Stimulated activated memory B cell treated with anti-CD40 and anti-IgM and Interleukin-4, amounts not matched to agents 10 μg/mL and 1 μg/mL and 100 μg/mL, for 72 hours (primary cell): ENCODE data around the gene PTPRR.
"Not testable (repeated sequence)": the region's sequence is repeated elsewhere in the genome, so short reads cannot be mapped to it uniquely, and the experiment has no call there.

Experiments used
- ATAC-seq: fragments of 150-1000 bp; cut with Tn5 transposase; 2 replicates; pipeline ENCODE4 v1.10.0; 2021
- H3K27ac Mint-ChIP-seq: one replicate; pipeline ENCODE4 v1.8.0; 2022; ENCODE audit warnings: mild to moderate bottlenecking, mixed read lengths
- H3K27me3 Mint-ChIP-seq: one replicate; pipeline ENCODE4 v1.8.0; 2022; ENCODE audit warnings: mixed read lengths
- H3K36me3 Mint-ChIP-seq: one replicate; pipeline ENCODE4 v1.8.0; 2022; ENCODE audit warnings: mixed read lengths
- H3K4me1 Mint-ChIP-seq: one replicate; pipeline ENCODE4 v1.8.0; 2022; ENCODE audit warnings: mixed read lengths
- H3K4me3 Mint-ChIP-seq: one replicate; pipeline ENCODE4 v1.8.0; 2022; ENCODE audit warnings: mild to moderate bottlenecking, moderate library complexity, mixed read lengths
- H3K9me3 Mint-ChIP-seq: one replicate; pipeline ENCODE4 v1.8.0; 2022; ENCODE audit warnings: mixed read lengths

The PTPRR gene

DNA sequence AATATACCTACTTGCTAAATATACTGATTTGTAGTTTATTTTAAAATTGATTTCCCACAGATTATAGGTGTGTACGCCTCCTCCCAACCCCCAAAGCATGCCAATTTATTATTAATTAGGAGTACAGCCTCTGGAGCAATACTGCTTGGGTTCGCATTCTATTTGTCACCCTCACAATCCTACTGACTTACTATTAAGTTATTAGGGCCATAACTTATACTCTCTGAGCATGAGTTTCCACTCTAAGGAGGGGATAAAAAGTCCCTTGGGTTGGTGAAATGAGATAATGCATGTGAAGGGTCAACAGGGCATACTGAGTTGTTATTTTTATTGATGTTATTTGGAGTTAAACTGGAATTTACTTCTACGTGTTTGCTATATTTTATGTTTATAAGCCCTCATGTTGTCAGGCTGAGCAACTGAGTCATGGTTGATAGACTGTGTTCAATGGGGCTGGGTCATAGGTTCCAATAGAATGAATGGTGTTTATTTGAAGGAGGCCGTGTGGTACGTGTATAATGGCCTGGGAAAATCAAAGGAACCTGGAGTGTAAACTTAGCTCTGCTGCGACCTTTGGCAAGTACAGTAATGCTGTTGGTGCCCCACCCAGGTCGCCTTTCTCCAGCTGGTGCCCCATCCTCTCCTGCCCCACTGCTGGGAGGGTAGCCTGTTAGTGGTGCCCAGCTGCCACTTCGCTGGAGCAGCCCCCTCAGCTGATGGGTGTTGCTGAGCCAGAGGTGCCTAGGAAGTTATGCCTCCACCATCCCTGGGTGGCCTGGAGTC lies 184.0 kb downstream of the PTPRR start:
- Mint-ChIP-seq H3K4me1 (no peaks in the 10 kb centered on the region), H3K27me3 (peaks cover 29% of the 10 kb centered on the region), H3K27ac (no peak overlapping the region), H3K9me3 (peaks cover 6% of the 10 kb centered on the region), H3K36me3 (no peaks in the 10 kb centered on the region), H3K4me3 (no peak overlapping the region)
- ATAC-seq = peak; percentile 34

DNA sequence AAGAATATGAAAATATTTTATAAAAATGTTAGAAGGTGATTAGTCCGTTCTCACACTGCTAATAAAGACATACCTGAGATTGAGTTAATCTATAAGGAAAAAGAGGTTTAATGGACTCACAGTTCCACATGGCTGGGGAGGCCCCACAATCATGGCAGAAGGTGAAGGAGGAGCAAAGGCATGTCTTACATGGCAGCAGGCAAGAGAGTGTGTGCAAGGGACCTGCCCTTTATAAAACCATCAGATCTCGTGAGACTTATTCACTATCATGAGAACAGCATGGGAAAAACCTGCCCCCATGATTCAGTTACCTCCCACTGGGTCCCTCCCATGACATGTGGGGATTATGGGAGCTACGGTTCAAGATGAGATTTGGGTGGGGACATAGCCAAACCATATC lies 185.3 kb downstream of the PTPRR start:
- H3K4me1 Mint-ChIP-seq, H3K36me3 Mint-ChIP-seq, H3K4me3 Mint-ChIP-seq, H3K27ac Mint-ChIP-seq, ATAC-seq, H3K9me3 Mint-ChIP-seq: not testable (repeated sequence)
- H3K27me3 Mint-ChIP-seq = peaks cover 23% of the 10 kb centered on the region

DNA sequence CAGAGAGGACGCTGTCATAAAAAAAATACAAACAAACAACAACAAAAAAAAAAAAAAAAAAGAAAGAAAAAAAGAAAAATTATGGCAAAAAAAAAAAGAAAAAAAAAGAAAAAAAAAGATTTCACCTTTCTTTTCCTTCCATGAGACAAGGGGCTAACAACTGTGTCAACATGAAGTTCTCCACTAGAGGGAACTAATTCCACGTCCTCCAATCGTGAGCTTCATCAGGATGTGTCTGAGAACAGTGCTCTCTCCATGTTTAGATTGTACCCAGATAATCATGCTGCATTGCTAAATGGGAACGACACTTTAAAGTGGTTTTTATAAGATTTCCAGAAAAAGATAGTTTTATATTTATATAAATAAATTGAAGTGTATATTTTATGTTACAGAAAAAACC lies 187.2 kb downstream of the PTPRR start:
- H3K9me3 Mint-ChIP-seq = peaks cover 10% of the 10 kb centered on the region
- ATAC-seq = no peak
- no peak overlapping the region for H3K27ac Mint-ChIP-seq

DNA sequence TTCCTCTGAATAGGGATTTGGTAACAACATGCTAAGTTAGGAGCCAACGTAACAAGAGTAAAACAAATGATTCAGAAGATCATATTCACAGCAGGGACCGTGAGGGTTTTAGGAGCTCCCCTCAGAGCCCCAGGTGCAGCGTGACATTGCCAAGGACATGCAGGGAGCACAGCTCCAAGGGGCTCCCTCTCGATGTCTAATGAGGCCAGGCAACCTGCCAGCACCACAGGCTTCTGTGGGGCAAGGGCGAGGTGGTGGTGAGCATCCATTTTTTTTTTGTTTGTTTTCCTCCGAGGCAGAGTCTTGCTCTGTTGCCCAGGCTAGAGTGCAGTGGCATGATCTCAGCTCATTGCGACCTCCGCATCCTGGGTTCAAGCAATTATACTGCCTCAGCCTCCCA lies 188.3 kb downstream of the PTPRR start:
- Mint-ChIP-seq H3K36me3 (no peaks in the 10 kb centered on the region), H3K9me3 (peaks cover 10% of the 10 kb centered on the region), H3K27ac (no peak overlapping the region), H3K27me3 (peaks cover 18% of the 10 kb centered on the region), H3K4me3 (no peak overlapping the region), H3K4me1 (no peaks in the 10 kb centered on the region)
- no peak for ATAC-seq

More for the DNA sequence above, 187.2 kb downstream of the PTPRR start:
- Mint-ChIP-seq H3K27me3 (peaks cover 23% of the 10 kb centered on the region), H3K4me1 (no peaks in the 10 kb centered on the region), H3K4me3 (no peak overlapping the region), H3K36me3 (no peaks in the 10 kb centered on the region)

DNA sequence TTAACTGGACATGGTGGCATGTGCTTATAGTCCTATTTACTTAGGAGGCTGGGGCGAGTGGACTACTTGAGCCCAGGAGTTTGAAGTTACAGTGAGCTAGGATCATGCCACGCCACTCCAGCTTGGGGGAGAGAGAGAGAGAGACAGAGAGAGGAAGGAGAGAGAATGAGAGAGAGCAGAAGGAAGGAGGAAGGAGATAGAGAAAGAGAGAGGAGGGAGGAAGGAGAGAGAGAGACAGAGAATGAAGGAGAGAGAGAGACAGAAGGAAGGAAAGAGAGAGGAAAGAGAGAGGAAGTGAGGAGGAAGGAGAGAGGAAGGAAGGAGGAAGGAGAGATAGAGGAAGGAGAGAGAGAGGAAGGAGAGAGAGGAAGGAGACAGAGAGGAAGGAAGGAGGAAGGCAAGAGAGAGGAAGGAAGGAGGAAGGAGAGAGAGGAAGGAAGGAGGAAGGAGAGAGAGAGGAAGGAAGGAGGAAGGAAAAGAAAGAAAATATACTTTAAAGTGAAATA lies 189.8 kb downstream of the PTPRR start:
- H3K9me3 Mint-ChIP-seq = peaks cover 7% of the 10 kb centered on the region

DNA sequence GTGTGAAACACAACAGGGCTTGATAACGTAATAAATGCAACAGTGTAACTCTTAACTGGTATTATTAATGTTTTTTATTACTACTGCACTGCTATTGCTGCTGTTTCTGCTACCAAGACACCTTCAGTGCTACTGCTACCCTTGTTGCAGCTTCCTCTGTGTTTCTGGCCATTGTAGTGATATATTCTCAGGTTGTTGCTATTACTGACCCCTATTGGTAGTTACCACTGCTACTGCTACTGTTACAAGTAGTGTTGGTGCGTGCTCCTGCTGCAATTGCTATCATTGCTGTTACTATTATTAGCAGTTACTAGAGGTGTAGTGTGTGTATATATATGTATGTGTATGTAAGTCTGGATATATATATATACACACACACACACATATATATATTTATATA lies 196.1 kb downstream of the PTPRR start:
- H3K27ac Mint-ChIP-seq = no peak overlapping the region

More for the DNA sequence above, 189.8 kb downstream of the PTPRR start:
- no peak for ATAC-seq
- Mint-ChIP-seq H3K4me1 (no peaks in the 10 kb centered on the region), H3K36me3 (no peaks in the 10 kb centered on the region), H3K4me3 (no peak overlapping the region), H3K27me3 (peaks cover 3% of the 10 kb centered on the region), H3K27ac (no peak overlapping the region)

DNA sequence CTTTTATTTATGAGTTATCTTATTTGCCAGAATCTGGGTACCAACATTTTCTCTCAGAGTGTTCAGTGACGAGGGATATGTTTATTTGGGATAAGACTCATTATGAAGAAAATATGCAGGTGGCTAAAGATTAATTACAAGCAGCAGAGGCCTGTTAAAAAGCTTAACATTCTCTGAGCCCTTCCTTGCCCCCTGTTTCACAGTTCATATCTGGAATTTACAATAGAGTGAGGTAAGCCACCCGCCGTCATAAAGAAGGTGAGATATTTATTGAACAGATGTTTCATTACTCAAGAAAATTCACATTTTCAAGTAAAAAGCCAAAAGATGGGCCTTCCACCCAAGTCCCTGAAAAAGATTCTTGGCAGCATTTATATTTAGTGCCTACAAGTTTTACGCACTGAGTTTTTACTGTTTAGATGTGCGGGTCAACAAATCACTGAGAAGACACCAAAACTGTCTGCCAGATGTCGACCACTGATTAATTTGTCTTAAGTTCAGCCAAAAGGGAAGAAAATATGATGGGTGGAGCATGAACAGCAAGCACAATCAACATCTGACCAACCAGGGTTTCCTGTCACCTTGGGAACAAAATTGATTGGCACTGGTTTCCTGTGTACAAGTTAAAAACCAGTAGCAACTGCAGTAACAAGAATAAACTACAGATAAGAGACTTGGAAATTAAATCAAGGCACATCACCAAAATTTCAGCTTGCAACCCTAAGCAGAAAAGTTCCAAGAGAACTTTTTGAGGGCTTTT lies 197.8 kb downstream of the PTPRR start:
- ATAC-seq = no peak
- Mint-ChIP-seq H3K4me3 (no peak overlapping the region), H3K9me3 (no peaks in the 10 kb centered on the region), H3K36me3 (no peaks in the 10 kb centered on the region), H3K27me3 (no peaks in the 10 kb centered on the region), H3K4me1 (peaks cover 6% of the 10 kb centered on the region), H3K27ac (no peak overlapping the region)

More for the DNA sequence above, 196.1 kb downstream of the PTPRR start:
- Mint-ChIP-seq H3K27me3 (no peaks in the 10 kb centered on the region), H3K9me3 (no peaks in the 10 kb centered on the region), H3K4me3 (no peak overlapping the region), H3K36me3 (no peaks in the 10 kb centered on the region), H3K4me1 (peaks cover 6% of the 10 kb centered on the region)
- ATAC-seq = no peak

DNA sequence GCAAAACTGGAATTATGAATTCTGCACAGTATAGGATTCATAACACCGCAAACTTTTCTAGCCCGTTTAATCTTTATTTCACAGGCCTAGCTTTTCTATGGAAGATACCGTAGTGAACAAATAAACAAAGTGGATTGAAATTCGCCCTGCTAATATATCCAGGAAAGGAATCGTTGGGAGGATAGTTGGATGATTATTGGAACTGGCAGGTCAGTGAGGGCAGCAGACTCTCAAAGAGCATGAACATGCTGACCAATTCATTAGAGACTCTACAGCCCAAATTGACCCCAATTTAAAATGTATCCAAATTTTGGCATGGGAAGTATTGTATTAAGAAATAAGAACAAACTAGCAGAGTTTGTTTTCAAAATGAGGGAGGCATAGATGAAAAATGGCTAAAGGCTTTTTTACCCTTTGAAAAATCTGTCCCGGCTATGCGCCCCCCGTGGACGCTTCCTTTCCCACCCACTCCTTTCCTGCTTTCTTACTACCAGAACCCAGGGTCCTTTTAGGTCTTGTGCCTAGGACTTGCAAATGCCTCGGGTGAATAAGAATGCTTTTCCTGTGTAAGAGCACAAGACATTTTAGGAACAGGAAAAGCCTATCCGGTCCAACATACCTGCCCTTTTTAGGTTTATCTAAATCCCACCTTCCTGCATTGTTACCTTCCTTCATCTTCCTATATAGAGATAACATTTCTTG lies 198.7 kb downstream of the PTPRR start:
- Mint-ChIP-seq H3K27ac (no peak overlapping the region), H3K9me3 (no peaks in the 10 kb centered on the region), H3K4me1 (peaks cover 6% of the 10 kb centered on the region), H3K36me3 (no peaks in the 10 kb centered on the region), H3K4me3 (no peak overlapping the region), H3K27me3 (no peaks in the 10 kb centered on the region)
- no peak for ATAC-seq

DNA sequence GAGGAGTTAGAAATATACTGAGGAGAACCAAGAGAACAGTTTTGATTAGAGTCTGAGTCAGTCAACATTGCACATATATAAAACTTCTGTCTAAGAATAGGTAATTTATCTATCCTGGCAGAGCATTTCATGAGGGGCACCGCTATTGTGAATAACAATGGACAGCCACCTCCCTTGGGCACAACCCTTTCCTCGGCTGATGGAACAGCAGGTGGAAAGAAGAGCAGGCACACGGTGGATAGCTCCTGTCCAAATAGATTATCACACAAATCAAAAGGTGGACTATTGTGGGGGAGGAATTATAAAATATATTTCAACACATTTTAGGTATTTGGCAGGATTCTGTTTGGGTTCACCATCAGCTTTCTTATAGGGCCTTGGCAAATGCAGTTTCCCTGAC lies 199.3 kb downstream of the PTPRR start:
- H3K9me3 Mint-ChIP-seq = no peaks in the 10 kb centered on the region
- no peak overlapping the region for H3K27ac Mint-ChIP-seq
- no peaks in the 10 kb centered on the region for H3K27me3 Mint-ChIP-seq
- H3K36me3 Mint-ChIP-seq = no peaks in the 10 kb centered on the region
- ATAC-seq = no peak
- H3K4me1 Mint-ChIP-seq = peaks cover 6% of the 10 kb centered on the region
- H3K4me3 Mint-ChIP-seq = no peak overlapping the region

DNA sequence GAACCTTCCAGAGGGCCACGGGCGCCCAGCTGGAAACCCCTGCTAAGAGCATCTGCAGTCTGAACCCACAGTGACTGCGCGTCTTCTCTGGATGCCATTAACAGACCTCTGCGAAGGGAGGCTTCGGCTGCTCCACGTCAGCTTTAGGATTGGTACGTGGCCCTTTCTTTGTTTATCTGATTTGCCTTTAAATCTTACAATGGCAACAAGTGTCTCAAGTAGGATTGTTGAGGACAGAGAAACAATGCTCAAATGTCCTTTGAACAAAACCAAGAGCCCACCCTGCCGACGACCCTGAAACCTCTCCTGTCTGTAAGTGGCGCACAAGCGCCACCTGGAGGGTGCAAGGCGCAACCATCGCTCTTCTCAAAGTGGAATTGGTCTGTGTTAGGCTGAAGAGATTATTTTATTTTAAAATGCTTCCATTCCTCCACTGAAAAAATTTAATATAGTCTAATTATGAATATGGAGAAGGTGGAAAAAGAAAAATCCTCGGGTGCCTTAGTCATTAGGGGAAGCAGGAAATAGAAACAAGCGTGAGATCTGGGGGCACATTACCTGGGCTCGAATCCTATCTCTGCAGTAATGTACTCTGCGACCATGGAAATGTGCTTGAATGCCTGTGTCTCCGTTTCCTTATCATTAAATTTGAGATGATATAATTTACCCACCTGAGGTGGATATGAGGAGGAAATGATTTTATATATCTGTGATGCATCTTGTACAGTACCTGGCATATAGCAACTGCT lies 200.7 kb downstream of the PTPRR start:
- no peak overlapping the region for H3K27ac Mint-ChIP-seq
- no peak for ATAC-seq

DNA sequence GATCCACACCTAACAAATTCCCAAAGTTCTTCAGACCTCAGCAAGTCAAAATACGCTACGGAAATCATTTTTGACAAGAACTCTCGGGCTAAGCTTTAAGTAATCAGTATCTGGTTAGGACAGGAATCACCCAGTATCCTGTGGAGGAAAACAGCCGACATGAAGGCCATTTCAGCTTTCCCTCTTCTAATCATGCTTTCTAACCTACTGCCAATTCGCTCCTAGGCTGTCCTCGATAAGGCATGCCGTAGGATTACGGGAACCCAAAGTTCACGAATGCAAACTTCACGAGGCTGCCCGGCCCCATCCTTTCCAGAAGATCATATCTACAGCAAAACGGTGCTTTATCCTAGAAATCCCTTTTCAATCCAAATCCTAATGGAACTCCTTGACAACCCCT lies 201.5 kb downstream of the PTPRR start:
- ATAC-seq = no peak
- H3K4me3 Mint-ChIP-seq = no peak overlapping the region
- no peaks in the 10 kb centered on the region for H3K36me3 Mint-ChIP-seq
- no peak overlapping the region for H3K27ac Mint-ChIP-seq
- peaks cover 6% of the 10 kb centered on the region for H3K4me1 Mint-ChIP-seq
- H3K27me3 Mint-ChIP-seq = no peaks in the 10 kb centered on the region
- no peaks in the 10 kb centered on the region for H3K9me3 Mint-ChIP-seq

More for the DNA sequence above, 200.7 kb downstream of the PTPRR start:
- H3K27me3 Mint-ChIP-seq = no peaks in the 10 kb centered on the region
- H3K4me1 Mint-ChIP-seq = peaks cover 6% of the 10 kb centered on the region
- no peaks in the 10 kb centered on the region for H3K36me3 Mint-ChIP-seq
- H3K4me3 Mint-ChIP-seq = peak overlapping the region; percentile 58
- no peaks in the 10 kb centered on the region for H3K9me3 Mint-ChIP-seq

DNA sequence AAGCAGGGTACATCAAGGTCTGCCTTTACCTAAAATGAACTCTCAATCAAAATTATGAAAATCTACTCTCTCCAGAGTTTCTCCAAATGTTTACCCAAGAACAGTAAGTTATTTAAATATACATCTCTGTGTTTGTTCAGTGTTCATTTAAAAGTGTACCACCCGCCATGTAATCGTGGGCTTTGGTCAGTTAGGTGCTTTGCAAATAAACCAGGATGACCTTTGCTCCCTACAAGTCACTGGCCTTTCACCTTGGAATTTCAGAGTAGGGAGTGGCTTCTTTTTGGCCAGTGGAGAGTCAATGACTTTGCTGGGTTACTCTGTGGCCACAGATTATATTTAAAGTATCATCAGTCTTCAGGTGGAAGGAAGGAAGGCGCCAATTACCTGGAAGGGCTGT lies 208.7 kb downstream of the PTPRR start:
- H3K4me1 Mint-ChIP-seq = peaks cover 5% of the 10 kb centered on the region

DNA sequence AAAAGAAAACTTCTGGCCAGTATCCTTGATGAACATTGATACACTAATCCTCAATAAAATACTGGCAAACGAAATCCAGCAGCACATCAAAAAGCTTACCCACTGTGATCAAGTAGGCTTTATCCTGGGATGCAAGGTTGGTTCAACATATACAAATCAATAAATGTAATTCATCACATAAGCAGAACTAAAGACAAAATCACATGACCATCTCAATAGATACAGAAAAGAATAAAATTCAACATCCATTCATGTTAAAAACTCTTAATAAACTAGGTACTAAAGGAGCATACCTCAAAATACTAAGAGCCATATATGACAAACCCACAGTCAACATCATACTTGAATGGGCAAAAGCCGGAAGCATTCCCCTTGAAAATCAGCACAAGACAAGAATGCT lies 211.5 kb downstream of the PTPRR start:
- Mint-ChIP-seq H3K4me1 (peaks cover 5% of the 10 kb centered on the region), H3K36me3 (no peaks in the 10 kb centered on the region), H3K4me3 (no peak overlapping the region), H3K27ac (no peak overlapping the region), H3K9me3 (no peaks in the 10 kb centered on the region), H3K27me3 (peaks cover 14% of the 10 kb centered on the region)
- ATAC-seq = no peak

More for the DNA sequence above, 208.7 kb downstream of the PTPRR start:
- ATAC-seq = no peak
- Mint-ChIP-seq H3K4me3 (no peak overlapping the region), H3K9me3 (no peaks in the 10 kb centered on the region), H3K36me3 (no peaks in the 10 kb centered on the region), H3K27ac (no peak overlapping the region), H3K27me3 (no peaks in the 10 kb centered on the region)

DNA sequence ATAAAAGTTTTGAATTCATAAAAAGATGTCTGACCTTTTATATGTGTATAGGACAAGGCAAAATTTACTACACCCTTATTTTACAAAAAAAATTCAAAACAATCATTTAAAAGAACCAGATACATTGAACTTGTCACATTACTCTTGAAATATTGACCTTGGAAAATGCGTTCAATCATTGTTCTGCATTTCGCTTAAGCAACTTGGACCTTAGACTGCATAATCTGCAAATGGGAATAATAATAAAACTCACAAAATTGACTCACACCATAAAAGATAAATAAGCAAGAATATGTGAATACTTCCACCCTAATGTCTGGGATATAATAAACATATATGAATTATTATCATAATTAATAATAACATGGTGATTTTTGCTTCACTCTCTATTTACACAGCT lies 213.9 kb downstream of the PTPRR start:
- no peak overlapping the region for H3K4me3 Mint-ChIP-seq
- no peak overlapping the region for H3K27ac Mint-ChIP-seq
- no peaks in the 10 kb centered on the region for H3K36me3 Mint-ChIP-seq
- H3K4me1 Mint-ChIP-seq = no peaks in the 10 kb centered on the region
- H3K9me3 Mint-ChIP-seq = no peaks in the 10 kb centered on the region
- peaks cover 35% of the 10 kb centered on the region for H3K27me3 Mint-ChIP-seq
- no peak for ATAC-seq

DNA sequence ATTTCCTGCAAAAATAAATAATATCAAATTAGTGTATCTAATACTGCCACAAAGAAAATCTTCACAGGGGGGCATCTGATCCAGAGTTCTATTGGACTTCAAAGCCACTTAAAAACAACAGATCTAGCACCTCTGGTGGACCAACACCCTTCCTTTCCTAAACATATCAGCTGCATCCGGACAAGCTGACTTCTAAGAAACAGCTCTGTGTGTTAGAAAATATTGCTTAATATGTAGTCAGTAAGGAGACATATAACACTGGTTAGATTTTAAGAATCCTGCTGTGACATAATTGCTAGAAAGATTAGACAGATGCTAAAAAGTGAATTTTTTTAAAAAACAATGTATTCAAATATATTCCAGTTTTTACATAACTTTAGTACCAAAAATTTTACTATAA lies 222.2 kb downstream of the PTPRR start:
- no peaks in the 10 kb centered on the region for H3K4me1 Mint-ChIP-seq
- H3K27ac Mint-ChIP-seq = no peak overlapping the region
- peaks cover 25% of the 10 kb centered on the region for H3K27me3 Mint-ChIP-seq
- ATAC-seq = no peak
- no peak overlapping the region for H3K4me3 Mint-ChIP-seq
- H3K36me3 Mint-ChIP-seq = no peaks in the 10 kb centered on the region
- H3K9me3 Mint-ChIP-seq = no peaks in the 10 kb centered on the region
